Dermis microvascular lymphatic vessel endothelial cell (primary cell): ENCODE data around the gene PCED1A. TPM values are rescaled to one million over a fixed set of nuclear protein-coding genes. Genes with fewer than 3 reads are reported as not detected.
A peak's percentile ranks its signal among the peaks of the same experiment; 100 is the strongest.
"Not testable (repeated sequence)": the region's sequence is repeated elsewhere in the genome, so short reads cannot be mapped to it uniquely, and the experiment has no call there.

Source experiments
- DNase-seq, 2 donors: peaks; one replicate each; pipeline versions ENCODE4 v3.0.0 to v3.0.0-alpha.2; 2010; ENCODE audit warnings: low read depth in 2 of 2
- total RNA-seq: library from RNA; depleted of rRNA; stranded (reverse); fragments of >200 nt; gene quantifications from 2 replicates; pipeline ENCODE4 v1.2.1, GENCODE V29; 2014

Gene PCED1A
- total RNA-seq, 1 donor from 2014 or later = 9.6 TPM

- not testable (repeated sequence) for DNase-seq
Measured at GRCh38 chr20:2831206-2831605, 9.2 kb downstream of the PCED1A start.

GRCh38 chr20:2829376-2829775, 11.1 kb downstream of the PCED1A start:
- DNase-seq = no peak

GRCh38 chr20:2826655-2827054, 13.8 kb downstream of the PCED1A start:
- no peak for DNase-seq

- DNase-seq = no peak
Measured at GRCh38 chr20:2825761-2826160, 14.7 kb downstream of the PCED1A start.

- no peak for DNase-seq
Measured at GRCh38 chr20:2822073-2822472, 18.4 kb downstream of the PCED1A start.

- no peak for DNase-seq
Measured at GRCh38 chr20:2820896-2821869, 19.3 kb downstream of the PCED1A start.

GRCh38 chr20:2820084-2820895, 20.2 kb downstream of the PCED1A start:
- no peak for DNase-seq

- DNase-seq = no peak
Measured at GRCh38 chr20:2817891-2818595, 22.4 kb downstream of the PCED1A start.

- no peak for DNase-seq
Measured at GRCh38 chr20:2817341-2817726, 23.1 kb downstream of the PCED1A start.

- no peak for DNase-seq
Measured at GRCh38 chr20:2816583-2817340, 23.7 kb downstream of the PCED1A start.

- no peak for DNase-seq
Measured at GRCh38 chr20:2816030-2816582, 24.3 kb downstream of the PCED1A start, which contains the start of gene TMEM239. Gene TMEM239 (plus strand): TSS chr20:2816364. CDS start chr20:2816555, 191 bp downstream.

- DNase-seq = no peak
Measured at GRCh38 chr20:2815242-2815900, 25.1 kb downstream of the PCED1A start.

GRCh38 chr20:2814587-2815051, 25.8 kb downstream of the PCED1A start, which contains the start of gene C20orf141:
Gene C20orf141 (plus strand): TSS chr20:2814987. CDS start chr20:2815185, 198 bp downstream.
- DNase-seq = peak in 1 of 2 donors; percentile 59

GRCh38 chr20:2814076-2814475, 26.4 kb downstream of the PCED1A start:
- no peak for DNase-seq

- DNase-seq = no peak
Measured at GRCh38 chr20:2812189-2812588, 28.3 kb downstream of the PCED1A start.

- no peak for DNase-seq
Measured at GRCh38 chr20:2809690-2810089, 30.8 kb downstream of the PCED1A start.

GRCh38 chr20:2807929-2808328, 32.5 kb downstream of the PCED1A start:
- DNase-seq = not testable (repeated sequence)

- DNase-seq = no peak
Measured at GRCh38 chr20:2807019-2807418, 33.4 kb downstream of the PCED1A start.

GRCh38 chr20:2806351-2806701, 34.1 kb downstream of the PCED1A start:
- no peak for DNase-seq
